Activated CD4-positive, alpha-beta T cell treated with anti-CD3 and anti-CD28 coated beads, Interleukin-2, amount 50 U/mL, for 16 hours (primary cell): ENCODE data around the gene PABPN1L.
"Not testable (repeated sequence)": the region's sequence is repeated elsewhere in the genome, so short reads cannot be mapped to it uniquely, and the experiment has no call there.

ENCODE experiments used
- DNase-seq: peaks from one replicate; pipeline ENCODE4 v3.0.0-alpha.2; 2020

Gene PABPN1L

DNA sequence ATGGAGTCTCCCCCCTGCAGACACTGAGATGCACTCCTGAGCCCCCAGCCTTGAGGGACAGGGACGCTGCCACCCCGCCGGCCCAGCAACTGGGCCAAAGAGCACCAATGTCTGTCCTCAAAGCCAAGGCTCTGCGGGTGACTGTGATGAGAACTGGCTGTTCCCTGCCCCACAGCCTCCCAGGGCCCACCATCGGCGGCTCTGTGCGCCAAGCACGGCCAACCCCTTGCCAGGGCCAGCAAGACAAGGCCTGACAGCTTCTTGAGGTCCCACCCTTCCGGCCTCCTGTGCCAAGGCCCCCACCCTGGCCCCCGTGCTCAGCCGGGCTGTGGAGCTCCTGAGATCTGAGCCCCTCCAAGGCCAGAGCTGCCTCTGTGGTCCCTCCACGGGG is 34.2 kb upstream of the PABPN1L start:
- no peak for DNase-seq

DNA sequence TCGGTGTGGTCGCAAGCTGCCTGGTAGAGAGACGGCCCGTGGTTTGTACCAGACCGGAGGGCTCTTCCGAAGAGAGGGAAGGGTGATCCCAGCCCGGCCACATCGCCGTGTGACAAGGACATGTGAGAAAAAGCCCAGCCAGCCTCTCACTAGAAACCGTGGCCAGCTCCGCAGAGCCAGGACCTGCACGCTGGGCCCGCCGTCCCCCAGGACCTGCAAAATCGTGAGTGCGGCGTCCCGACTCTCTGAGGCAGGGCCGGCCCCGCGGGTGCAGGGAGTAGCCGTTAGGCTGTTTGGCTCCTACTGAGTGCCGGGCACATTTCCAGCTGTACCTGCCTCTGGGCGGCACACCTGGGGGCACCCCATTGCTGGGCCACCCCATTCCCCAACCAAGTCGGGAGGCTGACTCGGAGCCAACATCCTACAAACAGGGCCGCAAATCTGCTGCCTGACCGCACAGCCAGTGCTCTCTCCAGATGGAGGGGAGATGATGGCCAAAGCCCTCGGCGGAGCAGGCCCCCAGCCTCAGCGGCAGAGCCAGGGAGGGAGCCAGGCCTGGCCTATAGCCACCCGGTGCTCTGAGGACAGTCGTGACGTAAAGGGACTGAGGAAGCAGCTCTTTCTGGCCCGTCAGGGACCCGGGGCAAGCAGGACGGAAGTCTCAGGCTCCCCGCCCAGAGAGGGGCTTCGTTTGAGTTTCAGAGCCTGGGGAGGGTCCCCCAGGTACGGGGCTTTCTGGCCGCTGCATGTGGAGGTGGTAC is 33.6 kb upstream of the PABPN1L start:
- no peak for DNase-seq

DNA sequence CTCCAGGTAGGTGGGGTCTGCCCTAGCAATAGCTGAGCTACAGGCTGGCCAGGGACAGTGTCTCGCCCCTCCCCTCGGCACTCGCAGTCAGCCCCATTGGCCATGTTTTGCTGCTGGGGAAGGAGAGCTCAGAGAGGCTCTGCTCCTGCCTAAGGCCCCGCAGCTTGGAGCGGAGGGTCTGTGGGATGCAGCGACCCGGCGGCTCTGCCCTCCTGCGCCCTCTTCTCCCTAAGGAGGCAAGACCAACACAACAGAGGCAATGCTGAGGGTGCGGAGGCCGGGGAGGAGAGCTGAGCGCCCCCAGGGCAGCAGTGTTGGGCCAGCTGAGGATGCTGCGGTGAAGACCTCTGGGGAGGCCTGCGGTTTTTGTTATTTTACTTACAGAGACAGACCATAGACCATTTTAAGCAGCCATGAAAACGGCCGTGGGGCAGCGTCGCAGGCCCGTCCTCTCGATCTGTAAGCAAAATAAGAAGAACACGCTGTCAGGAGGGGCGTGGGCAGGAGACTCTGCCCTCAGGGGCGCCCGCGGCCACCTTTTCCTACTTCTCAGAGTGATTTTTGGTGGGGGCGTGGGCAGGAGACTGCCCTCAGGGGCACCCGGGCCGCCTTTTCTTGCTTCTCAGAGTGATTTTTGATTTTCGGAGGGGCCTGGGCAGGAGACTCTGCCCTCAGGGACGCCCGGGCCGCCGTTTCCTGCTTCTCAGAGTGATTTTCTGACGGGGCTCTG is 31.4 kb upstream of the PABPN1L start:
- no peak for DNase-seq

DNA sequence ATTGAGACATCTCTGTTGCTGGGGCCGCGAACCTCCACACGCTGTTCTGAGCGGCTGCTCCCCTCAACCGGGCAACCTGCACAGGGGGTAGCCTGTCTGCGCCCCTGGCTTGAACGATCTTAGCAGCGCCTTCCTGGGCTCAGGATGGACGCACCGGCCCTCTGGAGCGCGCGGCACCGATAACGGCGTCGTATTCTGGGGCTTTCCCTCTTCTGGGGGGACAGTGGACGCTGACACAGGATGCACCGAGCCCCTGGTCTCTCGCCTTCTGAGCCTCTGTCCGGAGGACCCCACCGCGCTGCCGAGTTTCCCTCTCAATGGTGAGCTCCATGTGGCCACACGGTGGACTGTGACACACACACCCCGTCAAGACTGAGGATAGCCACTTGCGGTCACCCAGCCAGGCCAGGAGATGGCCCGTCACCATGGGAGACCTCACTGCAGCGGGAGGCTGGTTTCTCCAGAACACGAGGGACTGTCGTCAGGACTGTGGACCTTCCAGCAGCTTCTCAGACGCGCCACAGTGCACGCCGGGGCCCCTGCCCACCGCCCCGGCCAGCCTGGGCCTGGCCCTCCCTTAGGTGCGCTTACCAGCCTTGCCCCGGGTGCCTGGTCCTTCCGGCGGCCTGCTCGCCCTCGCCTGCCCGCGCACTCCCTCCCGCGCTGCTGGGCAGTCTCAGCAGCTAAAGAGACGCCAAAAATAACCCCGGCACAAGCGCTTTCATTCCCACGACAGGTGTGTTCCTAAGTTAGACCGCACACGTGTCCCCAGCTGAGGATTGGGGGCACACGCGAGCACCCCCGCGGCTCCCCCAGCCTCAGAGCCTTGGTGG is 30.0 kb upstream of the PABPN1L start:
- DNase-seq: no peak

DNA sequence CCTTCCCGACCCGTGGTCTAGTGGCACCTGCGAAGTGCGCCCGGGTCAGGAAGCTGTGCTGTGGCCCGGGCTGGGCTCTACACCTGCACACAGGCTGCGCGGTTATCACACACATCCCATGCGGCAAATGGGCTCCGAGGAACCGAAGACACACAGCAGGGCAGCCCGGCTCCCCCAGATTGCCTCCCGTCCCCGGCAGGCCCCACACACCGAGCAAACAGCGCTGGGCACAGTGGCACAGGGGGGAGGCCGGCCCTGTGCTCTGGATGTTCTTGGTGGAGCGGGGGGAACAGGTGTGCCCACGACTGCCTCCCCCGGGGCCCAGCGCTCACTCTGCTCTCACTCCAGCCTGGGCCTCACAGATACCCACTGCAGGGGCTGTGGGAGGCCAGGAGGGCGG is 28.9 kb upstream of the PABPN1L start:
- DNase-seq: no peak

DNA sequence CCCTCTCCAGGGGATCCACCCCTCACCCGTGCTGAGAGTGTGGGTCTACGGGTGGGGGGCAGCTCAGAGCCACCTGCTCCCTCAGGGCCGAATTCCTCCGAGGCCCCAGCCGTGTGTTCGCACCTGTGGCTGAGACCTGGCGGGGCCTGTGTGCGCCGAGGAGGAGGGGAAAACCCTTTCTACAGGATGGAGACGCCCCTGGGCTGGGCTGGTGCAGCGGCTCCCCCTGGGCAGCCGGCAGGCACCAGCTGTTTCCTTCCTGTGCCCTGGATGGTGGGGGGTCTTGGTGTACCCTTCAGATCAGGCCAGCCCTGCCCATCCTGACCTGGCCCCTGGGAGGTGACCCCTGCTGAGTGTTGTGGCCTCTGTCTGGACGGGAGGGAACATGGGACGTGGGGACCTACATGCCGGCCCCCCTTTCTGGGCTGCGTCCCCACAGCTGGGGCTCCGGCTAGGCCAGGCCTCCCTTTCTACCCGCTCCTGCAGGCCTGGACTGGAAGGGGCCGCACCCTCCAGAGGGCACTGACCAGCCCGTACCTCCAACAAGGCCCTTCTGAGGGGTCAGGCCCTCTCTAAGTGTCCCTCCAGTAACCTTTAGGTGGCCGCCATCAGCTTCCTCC is 28.3 kb upstream of the PABPN1L start:
- DNase-seq: no peak

DNA sequence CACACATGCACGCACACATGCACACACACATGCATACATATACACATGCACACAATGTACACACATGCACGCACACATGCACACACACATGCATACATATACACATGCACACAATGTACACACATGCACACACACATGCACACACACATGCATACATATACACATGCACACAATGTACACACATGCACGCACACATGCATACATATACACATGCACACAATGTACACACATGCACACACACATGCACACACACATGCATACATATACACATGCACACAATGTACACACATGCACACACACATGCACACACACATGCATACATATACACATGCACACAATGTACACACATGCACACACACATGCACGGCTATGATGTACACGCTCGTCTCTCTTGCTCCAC is 27.8 kb upstream of the PABPN1L start:
- DNase-seq: not testable (repeated sequence)

DNA sequence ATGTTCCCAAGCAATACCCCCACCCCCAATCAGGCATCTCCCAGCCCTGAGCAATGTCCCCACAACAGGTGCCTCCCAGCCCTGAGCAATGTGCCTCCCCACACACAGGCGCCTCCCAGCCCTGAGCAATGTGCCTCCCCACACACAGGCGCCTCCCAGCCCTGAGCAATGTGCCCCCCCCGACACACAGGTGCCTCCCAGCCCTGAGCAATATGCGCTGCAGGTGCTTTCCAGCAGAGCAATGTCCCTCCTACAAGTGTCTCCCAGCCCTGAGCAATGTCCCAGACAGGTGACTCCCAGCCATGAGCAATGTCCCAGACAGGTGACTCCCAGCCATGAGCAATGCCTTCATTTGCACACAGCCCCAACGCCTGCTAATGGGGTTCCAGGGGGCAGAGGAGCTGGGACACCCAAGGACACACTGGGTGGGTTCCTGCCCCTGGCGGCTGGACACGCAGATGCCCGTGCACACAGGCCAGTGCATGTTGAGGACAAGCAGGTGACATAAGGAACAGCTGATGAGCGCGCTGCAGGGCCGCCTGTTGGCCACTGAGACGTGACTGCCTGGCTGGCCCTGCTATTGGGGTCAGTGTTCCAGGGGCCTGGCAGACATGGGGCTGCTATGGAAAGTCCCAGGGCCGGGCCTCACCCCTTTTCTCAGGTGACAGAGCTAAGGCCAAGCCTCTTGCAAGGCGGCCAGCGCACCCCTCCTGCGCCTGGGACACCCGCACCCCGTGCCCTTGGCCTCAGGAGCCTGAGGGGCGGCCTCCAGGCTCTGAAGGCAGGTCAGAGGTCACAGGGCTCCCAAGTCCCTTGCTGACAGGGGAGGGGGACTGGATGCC is 26.9 kb upstream of the PABPN1L start:
- DNase-seq: no peak

DNA sequence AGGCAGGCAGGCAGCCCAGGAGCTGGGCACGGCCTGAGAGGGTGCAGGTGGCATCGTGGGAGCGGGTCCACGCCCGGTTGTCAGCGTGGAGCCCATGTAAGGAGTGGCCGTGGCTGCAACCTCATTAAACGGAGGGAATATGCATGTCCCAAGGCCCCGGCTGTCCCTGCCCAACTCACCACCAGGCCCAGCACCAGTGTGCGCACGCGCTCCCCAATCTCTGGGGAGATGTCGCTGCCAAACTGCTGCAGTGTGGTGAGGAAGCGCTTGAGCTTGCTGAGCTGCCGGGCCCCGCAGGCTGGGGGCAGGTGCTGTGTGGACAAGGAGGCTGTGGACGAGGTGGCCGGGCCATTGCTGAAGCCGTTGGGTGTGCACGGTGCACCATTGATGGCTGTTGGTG is 25.6 kb upstream of the PABPN1L start:
- DNase-seq: no peak

DNA sequence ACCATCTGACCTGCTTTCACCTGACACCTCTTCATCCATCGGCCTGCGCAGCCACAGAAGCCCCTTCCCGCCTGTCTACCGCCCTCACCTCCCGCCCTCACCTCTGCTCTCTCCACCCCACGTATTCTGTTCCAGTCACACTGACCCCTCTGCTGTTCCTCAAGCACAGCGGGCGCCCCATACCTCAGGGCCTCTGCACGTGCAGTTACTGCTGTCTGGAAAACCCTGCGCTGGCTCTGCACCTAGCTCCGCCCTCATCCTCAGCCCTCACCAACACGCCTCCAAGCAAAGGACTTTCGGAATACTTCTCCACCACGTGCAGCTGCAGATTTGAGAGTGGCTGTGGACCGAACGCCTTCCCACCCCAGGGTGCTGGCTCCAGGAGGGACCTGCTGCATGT is 24.6 kb upstream of the PABPN1L start:
- no peak for DNase-seq

DNA sequence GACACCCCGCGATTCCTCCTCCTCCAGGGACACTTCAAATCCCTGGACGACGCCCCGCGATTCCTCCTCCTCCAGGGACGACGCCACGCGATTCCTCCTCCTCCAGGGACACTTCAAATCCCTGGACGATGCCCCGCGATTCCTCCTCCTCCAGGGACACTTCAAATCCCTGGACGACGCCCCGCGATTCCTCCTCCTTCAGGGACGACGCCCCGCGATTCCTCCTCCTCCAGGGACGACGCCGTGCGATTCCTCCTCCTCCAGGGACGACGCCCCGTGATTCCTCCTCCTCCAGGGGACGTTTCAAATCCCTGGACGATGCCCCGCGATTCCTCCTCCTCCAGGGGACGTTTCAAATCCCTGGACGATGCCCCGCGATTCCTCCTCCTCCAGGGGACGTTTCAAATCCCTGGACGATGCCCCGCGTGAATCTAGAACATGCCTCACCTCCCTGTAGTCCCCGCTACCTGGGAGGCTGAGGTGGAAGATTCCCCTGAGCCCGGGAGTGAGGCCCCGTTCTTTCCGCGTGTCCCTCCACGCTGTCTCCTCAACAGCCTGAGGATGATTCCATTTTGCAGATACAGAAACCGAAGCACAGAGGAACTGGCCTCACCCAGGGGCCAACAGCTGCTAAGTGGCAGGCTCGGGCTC is 23.4 kb upstream of the PABPN1L start:
- DNase-seq: not testable (repeated sequence)

DNA sequence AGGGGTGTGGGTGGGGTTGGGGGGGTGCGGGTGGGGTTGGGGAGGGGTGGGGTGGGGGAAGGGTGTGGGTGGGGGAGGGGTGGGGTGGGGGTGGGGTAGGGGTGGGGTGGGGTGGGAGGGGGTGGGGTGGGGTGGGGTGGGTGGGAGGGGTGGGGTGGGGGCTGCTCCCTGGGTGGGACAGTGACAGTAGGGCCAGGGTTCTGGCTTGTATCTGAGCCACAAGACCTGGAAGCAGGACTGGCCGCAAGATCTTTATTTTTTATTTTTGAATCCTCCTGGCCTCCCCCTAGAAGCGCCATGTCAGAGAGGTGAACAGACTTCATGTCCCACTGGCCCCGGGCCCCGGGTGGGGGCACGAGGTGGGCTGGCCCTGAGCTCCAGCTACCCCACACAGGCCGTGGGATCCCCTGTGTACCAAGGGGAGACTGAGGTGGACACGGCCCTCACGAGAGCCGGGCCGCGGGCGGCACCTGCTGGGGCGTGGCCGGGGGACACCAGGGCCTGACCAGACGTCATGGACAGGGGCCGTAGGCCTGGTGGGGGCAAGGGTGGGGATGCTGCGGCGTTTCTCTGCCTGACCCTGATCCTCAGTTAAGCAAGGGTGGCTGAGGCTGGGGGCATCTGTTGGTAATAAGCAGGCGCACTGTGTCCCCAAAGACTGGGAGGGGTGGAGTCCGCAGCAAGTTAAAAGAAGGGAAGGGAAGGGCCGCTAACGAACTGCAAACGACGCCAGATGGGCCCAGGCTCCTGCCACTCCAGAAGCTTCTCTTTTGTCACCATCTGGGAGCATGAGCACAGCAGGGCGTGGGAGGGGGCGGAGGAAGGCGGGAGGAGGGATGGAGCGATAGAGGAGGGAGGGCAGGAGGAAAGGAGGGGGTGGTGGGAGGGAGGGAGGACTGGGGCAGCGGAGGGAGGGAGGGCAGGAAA is 22.3 kb upstream of the PABPN1L start:
- DNase-seq: no peak

DNA sequence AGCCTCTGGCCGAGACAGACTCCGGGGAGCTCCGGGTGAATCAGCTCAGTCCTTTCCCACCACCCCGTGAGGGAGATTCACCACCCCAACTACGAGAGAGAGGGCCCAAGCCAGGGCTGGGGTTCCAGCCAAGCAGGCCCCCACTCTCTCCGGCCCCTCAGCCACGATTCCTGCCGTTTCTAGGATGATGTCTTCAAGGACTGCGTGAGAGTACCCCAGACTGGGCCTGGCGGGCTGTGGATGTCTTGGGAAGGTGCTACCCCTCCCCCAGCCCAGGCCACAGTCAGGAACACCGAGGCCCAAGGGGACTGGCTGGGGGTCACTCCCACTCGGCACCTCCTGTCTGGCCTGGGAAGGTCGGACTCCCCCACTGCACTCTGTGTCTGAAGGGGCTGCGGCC is 21.6 kb upstream of the PABPN1L start:
- no peak for DNase-seq

DNA sequence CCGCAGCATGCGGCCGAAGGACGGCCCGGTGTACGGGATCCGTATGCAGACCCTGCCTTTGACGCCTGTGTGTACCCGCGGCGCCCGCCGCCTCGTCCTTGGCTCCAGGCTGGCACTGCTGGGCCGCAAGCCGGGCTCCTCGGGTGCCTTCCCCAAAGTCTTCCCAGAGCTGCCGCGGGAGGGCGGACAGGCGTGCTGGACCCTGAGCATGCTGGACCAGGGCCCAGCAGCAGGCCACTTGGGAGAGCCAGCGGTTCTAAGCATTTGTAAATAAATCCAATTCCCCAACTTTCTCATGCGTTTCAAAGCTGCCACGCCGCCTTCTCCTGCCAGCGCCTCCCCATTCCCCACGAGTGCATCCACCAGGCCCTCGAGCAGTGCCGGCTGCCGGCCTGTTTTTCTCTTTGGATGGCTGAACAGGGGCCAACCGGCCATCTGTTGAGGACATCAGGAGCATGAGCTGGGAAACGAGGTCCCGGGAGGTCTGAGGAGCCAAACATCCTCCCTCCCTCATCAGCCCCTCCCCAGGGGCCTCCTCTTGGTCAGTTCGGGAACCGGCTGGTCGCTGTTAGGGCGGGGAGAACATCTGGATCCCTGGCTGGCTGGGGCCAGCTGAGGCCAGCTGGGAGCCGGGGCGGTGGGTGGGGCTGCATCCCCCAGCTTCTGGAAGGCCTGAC is 20.5 kb upstream of the PABPN1L start:
- DNase-seq: no peak

DNA sequence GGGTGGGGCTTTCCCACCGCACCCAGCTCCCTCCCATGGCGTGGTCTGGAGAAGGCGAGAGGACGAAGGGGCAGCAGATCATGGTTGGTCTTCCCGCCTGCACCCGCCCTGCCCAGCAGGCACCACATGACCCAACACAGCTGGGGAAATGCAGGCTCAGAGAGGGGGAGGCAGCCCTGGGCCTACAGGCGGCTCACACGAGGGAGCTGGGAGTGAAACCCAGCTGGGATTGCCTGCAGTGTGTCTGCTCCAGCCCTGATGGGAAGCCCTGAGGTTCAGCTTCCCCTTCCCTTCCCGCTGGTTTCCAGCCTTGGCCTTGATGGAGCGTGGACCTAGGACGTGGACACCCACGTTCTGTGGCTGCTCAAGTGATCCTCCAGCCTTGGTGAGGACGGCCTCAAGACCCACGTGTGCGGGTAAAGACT is 20.0 kb upstream of the PABPN1L start:
- DNase-seq: no peak

DNA sequence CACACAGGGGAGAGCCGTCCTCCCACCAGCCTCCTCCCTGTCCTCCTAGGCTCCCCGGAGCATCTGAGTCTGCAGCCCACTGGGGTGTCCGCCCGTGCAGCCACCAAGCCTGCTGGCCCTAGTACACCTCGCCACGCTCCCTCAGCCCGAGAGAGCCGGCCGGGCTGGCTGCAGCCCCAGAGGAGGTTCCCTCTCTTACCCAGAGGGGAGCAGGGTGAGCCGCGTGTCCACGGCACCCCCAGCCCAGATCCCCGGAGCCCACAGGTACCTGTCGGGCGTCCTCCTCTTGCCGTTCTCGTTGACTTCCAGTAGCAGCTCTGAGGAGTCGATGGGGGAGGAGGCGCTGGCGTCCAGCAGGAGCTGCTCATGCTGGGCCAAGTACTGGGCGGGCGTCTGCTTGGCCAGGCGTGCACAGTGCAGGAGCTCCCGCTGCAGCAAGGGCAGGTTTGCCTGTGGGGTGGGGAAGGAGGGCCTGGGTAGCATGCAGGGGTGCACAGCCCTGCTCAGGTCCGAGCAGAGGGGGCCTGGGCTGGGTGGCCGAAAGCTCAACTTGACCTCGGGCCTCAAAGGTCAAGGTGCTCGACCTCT is 19.3 kb upstream of the PABPN1L start:
- DNase-seq: no peak

DNA sequence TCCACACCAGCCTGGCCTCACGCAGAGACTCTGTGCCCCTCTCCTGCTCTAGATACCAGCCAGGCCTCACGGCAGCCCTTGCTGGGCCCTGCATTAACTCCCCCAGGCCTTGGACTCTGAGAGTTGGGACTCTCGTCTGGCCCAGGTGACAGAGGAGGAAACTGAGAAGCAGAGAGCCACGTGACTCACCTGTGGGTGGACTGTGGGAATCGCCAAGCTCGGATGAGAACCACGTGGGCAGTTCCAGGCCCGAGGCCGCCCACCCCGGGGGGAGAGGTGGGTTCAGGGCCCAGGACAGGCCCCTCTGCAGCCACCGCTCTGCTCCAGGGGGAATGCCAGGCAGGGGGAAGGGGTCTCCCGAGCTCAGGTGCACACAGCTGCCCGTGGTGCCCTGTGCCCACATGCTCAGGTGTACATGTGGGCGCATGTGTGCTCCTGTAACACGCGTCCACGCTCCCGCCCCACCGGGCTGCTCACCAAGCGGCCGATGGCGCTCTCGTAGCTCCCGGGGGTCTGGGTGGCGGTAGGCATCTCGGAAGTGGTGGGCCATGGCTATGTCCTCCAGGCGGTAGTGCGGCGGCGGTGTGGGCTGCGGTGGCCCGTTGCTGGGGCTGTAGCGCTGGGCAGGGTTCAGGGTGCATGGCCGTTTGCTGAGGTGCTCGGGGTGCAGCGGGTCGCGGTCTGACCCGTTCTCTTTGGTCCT is 18.3 kb upstream of the PABPN1L start:
- DNase-seq: no peak

DNA sequence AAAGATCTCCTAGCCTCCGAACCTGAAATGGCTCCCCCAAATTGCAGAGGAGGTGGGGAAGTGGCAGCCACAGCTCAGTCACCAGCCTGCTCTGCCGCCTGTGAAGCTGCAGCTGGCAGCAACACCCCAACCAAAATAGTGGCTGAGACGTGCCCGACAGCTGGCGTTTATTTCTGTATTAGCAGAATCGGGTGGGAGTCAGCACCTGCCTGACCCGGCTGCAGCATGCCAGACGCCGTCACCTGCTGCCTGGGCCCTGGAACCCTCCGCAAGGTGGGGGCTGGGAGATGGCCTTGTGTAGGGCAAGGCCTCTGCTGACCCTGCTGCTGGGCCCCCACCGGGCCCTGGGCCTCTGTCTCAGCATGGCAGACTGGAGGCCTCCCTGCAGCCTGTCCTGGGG is 17.5 kb upstream of the PABPN1L start:
- DNase-seq: no peak
